DMS53 treated with DMSO at 0.1 percent for 48 hours (cell line): ENCODE data around the gene THAP11.
A peak's percentile ranks its signal among the peaks of the same experiment; 100 is the strongest.

Source experiments
- DNase-seq: peaks from one replicate; lab custom pipeline; 2025; ENCODE audit not compliant: unreplicated experiment; lab: John Stamatoyannopoulos, UW

THAP11 gene

GRCh38 chr16:67883146-67883871 is 41.2 kb downstream of the THAP11 start:
- DNase-seq, result no peak

GRCh38 chr16:67883872-67884261 is 41.7 kb downstream of the THAP11 start:
- peak; percentile 37 for DNase-seq

DNA sequence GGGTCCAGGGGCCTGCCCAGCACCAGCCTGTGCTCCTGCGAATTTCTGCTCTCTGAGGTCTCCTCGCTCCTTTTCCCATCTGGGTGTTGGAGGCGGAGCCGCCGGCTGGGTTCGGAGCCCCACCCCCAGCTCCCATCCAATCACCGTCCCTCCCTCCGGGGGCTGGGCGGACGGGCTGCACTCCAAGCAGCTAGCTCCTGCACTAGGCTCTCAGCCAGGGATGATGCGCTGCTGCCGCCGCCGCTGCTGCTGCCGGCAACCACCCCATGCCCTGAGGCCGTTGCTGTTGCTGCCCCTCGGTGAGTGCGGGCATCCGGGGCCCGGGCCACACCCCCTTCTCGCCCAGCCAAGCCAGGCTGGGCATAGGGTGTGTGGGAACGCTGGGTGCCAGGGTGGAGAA is 42.6 kb downstream of the THAP11 start, which contains the start of gene NRN1L:
Gene NRN1L, plus strand, starts transcription at position 202 of the 400 bp plus-strand sequence. Its CDS starts 19 bp downstream, at position 221.
- no peak for DNase-seq

DNA sequence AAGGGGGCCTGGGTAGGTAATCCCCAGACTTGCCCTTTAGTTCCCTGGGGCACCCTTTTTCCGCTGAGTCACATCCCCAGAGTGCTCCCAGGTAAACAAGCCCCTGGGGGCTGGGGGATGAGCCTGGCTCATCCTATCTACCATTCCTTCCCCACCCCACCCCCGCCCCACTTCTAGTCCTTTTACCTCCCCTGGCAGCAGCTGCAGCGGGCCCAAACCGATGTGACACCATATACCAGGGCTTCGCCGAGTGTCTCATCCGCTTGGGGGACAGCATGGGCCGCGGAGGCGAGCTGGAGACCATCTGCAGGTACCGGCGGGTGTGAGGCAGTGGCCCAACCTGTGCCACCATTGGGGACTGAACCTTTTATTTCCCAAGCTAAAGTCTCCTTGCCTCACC is 43.4 kb downstream of the THAP11 start:
- DNase-seq, result no peak

- DNase-seq, result no peak
These were observed 43.9 kb downstream of the THAP11 start for GRCh38 chr16:67885976-67886375.

DNA sequence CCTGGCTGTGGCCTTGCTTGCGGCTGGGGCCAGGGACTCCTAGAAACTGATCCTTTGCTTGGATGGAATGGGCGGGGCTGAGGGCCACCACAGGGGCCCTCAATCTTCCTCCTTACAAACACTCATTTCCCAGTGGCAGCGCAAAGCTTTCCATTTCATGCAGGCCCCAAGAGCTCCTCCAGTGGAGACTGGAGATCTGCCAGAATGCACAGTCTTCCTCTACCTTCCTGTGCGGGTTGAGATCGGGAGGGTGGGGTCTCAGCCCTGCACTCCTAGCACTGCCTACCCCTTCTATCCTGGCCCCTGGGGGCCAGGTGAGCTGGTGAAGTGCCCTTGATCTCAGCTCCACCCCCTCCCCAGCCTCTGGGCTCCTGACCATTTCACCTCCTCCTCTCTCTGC is 44.3 kb downstream of the THAP11 start:
- no peak for DNase-seq

DNA sequence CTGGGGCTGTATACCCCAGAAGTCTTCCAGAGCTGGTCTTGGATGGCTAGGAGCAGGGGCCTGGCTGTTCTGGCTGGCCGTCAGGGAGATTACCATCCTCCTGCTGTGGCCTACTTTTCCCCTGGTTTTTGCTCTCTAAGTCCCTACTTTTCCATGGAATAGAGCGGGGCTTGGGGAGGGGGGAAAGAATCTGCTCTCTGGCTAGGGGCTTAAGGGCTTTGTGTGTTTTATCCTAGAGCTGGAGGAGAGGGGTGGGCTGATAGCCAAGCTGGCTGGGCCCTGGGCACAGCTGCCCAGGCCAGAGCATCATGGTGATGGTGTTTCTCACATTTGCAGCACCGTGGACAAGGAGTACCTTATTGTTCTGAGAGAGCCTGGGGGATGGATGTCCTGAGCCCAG is 46.2 kb downstream of the THAP11 start:
- no peak for DNase-seq

DNA sequence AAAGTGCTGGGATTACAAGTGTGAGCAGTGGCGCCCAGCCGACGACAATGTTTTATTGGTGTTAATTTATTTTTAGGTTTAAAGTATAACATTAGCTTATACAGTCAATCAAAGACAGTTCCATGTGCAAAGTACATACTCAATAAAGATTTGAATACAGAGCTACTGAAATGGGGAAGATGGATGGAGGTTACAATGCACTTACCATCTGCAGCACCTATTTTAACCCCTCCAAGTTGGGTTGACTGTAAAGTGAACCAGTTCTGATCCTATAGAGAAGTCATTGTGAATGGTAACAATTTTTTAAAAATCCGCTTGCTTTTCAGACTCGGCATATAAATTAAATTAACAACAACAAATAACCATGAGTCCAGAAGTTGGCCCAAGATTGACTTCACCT is 50.3 kb downstream of the THAP11 start:
- no peak for DNase-seq

GRCh38 chr16:67892899-67893742 is 51.0 kb downstream of the THAP11 start, which contains the start of gene PSKH1:
Gene PSKH1, plus strand, starts transcription at chr16:67893254. Its CDS starts 15,496 bp downstream, at chr16:67908750.
- peak; percentile 80 for DNase-seq
